ENCODE measurements around the gene GABRB1. TPM values are rescaled to one million over a fixed set of nuclear protein-coding genes. Genes with fewer than 3 reads are reported as not detected.

Gene GABRB1
- total RNA-seq, 2 experiments from 2014 or later: not detected

GRCh38 chr4:47167081-47168035 is 136.0 kb downstream of the GABRB1 start:
- no peaks in the 10 kb centered on the region for H3K36me3 Mint-ChIP-seq
- peaks cover 3% of the 10 kb centered on the region for H3K27me3 Mint-ChIP-seq
- H3K9me3 Mint-ChIP-seq (ENCODE audit: low read depth): no peaks in the 10 kb centered on the region
- CTCF ChIA-PET: no interaction called here
- DNase-seq (no peak), ATAC-seq (no peak)
- H3K4me3 Mint-ChIP-seq: no peak overlapping the region
- no peak overlapping the region for H3K27ac Mint-ChIP-seq
- no peaks in the 10 kb centered on the region for H3K4me1 Mint-ChIP-seq

- DNase-seq (no peak), ATAC-seq (no peak)
- no peaks in the 10 kb centered on the region for H3K4me1 Mint-ChIP-seq
- no peaks in the 10 kb centered on the region for H3K36me3 Mint-ChIP-seq
- H3K9me3 Mint-ChIP-seq (ENCODE audit: low read depth): no peaks in the 10 kb centered on the region
- H3K4me3 Mint-ChIP-seq: no peak overlapping the region
- H3K27ac Mint-ChIP-seq: no peak overlapping the region
- CTCF ChIA-PET: no interaction called here
- H3K27me3 Mint-ChIP-seq: peaks cover 3% of the 10 kb centered on the region
These were observed 152.7 kb downstream of the GABRB1 start for GRCh38 chr4:47184083-47184482.

GRCh38 chr4:47185761-47186160 is 154.4 kb downstream of the GABRB1 start:
- peaks cover 7% of the 10 kb centered on the region for H3K27me3 Mint-ChIP-seq
- H3K27ac Mint-ChIP-seq: no peak overlapping the region
- DNase-seq: no peak
- no peak overlapping the region for H3K4me3 Mint-ChIP-seq
- H3K9me3 Mint-ChIP-seq (ENCODE audit: low read depth): no peaks in the 10 kb centered on the region
- no peaks in the 10 kb centered on the region for H3K4me1 Mint-ChIP-seq
- no peaks in the 10 kb centered on the region for H3K36me3 Mint-ChIP-seq
- no peak for ATAC-seq
- CTCF ChIA-PET: no interaction called here

- Mint-ChIP-seq H3K27me3 (peaks cover 7% of the 10 kb centered on the region), H3K4me3 (no peak overlapping the region), H3K27ac (no peak overlapping the region), H3K4me1 (no peaks in the 10 kb centered on the region), H3K36me3 (no peaks in the 10 kb centered on the region), H3K9me3 (ENCODE audit: low read depth) (no peaks in the 10 kb centered on the region)
- CTCF ChIA-PET: no interaction called here
- ATAC-seq: no peak
- no peak for DNase-seq
These were observed 156.2 kb downstream of the GABRB1 start for GRCh38 chr4:47187608-47188007.

DNA sequence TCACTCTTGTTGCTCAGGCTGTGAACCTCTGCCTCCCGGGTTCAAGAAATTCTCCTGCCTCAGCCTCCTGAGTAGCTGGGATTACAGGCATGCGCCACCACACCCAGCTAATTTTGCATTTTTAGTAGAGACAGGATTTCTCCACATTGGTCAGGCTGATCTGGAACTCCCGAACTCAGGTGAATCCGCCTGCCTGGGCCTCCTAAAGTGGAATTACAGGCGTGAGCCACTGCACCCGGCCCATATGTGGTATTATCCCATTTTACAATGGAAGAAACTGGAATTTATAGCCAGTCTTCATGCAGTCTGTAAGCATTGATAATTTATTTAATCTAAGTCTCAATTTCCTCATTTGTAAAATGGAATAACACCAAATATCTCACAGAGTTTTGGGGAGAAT is 161.8 kb downstream of the GABRB1 start:
- CTCF ChIA-PET: no interaction called here
- H3K27ac Mint-ChIP-seq: no peak overlapping the region
- H3K27me3 Mint-ChIP-seq: peaks cover 7% of the 10 kb centered on the region
- H3K4me3 Mint-ChIP-seq: no peak overlapping the region
- ATAC-seq (no peak), DNase-seq (no peak)
- H3K36me3 Mint-ChIP-seq: no peaks in the 10 kb centered on the region
- no peaks in the 10 kb centered on the region for H3K9me3 Mint-ChIP-seq (ENCODE audit: low read depth)
- H3K4me1 Mint-ChIP-seq: no peaks in the 10 kb centered on the region

DNA sequence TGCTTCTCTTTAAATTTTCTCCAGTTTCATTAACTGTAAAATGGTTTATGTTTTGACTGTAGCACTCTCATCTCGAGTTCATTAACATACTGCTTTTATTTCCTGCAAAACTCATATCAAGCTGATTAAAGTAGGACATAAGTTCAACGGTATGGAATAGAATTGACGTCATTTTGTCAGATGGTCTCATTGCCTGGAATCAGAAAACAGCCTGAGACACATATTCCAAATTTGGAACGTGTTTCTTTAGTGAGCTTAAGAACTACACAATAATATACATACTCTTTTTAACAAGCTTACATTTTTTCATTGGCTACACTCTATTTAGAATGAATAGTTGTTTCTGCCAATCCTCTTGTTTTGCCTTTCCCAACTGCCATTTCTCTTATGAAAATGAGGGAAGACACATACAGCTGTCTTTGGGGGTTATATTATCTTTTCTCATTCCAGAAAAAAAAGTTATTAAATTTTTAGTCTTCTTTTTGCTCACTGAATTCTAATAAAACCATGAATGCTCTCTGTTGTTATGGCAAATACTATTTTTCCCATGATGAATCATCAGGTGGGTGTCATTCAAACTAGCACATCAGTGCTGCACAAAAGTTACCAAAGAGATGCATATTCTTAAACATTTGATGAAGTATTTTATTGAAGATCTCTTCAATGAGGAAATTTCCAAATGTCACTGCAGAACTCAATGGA is 162.8 kb downstream of the GABRB1 start:
- DNase-seq (no peak), ATAC-seq (no peak)
- CTCF ChIA-PET: no interaction called here
- Mint-ChIP-seq H3K9me3 (ENCODE audit: low read depth) (no peaks in the 10 kb centered on the region), H3K27ac (no peak overlapping the region), H3K4me1 (no peaks in the 10 kb centered on the region), H3K4me3 (no peak overlapping the region), H3K27me3 (peaks cover 7% of the 10 kb centered on the region), H3K36me3 (no peaks in the 10 kb centered on the region)

GRCh38 chr4:47195706-47196105 is 164.3 kb downstream of the GABRB1 start:
- peaks cover 2% of the 10 kb centered on the region for H3K27me3 Mint-ChIP-seq

DNA sequence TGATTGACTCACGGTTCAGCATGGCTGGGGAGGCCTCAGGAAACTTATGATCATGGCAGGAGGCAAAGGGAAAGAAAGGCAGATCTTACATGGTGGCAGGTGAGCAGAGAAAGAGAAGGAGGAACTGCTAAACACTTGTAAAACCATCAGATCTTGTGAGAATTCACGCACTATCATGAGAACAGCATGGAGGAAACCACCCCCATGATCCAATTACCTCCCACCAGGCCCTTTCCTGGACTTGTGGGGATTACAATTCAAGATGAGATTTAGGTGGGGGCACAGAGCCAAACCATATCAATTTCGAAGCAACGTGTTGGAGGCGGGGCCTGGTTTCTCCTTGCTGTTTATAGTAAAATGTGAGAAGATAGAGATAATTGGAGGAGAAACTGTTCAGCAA is 167.4 kb downstream of the GABRB1 start:
- CTCF ChIA-PET: no interaction called here
- ATAC-seq: no peak
- no peak for DNase-seq
- no peaks in the 10 kb centered on the region for H3K9me3 Mint-ChIP-seq (ENCODE audit: low read depth)
- H3K27me3 Mint-ChIP-seq: no peaks in the 10 kb centered on the region
- no peaks in the 10 kb centered on the region for H3K36me3 Mint-ChIP-seq
- H3K27ac Mint-ChIP-seq: no peak overlapping the region
- H3K4me1 Mint-ChIP-seq: no peaks in the 10 kb centered on the region
- no peak overlapping the region for H3K4me3 Mint-ChIP-seq

More at GRCh38 chr4:47195706-47196105, 164.3 kb downstream of the GABRB1 start:
- no peak for ATAC-seq
- no peak overlapping the region for H3K4me3 Mint-ChIP-seq
- no peaks in the 10 kb centered on the region for H3K9me3 Mint-ChIP-seq (ENCODE audit: low read depth)
- no peak overlapping the region for H3K27ac Mint-ChIP-seq
- CTCF ChIA-PET: no interaction called here
- no peaks in the 10 kb centered on the region for H3K4me1 Mint-ChIP-seq
- H3K36me3 Mint-ChIP-seq: no peaks in the 10 kb centered on the region
- DNase-seq: no peak

DNA sequence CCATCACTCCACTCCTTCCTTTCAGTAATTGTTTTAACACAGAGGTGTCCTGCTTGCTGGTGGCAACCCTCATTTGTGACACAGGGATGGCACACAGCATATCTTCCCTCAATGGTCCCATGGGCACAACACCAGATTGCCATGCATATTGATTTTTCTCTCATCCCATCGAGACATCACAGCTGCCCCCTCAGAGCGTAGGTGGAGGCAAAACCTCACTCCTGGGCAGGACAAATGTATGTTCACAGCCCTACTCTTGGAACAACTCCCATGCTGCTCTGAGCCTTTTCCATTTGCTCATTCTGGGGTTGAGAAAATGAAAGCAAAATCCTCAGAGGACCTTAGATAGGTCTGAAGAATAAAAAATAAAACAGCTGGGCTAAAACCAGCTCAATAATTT is 172.2 kb downstream of the GABRB1 start:
- H3K27ac Mint-ChIP-seq: no peak overlapping the region
- H3K27me3 Mint-ChIP-seq: peaks cover 4% of the 10 kb centered on the region
- CTCF ChIA-PET: no interaction called here
- H3K9me3 Mint-ChIP-seq (ENCODE audit: low read depth): no peaks in the 10 kb centered on the region
- no peak for ATAC-seq
- no peaks in the 10 kb centered on the region for H3K4me1 Mint-ChIP-seq
- no peak overlapping the region for H3K4me3 Mint-ChIP-seq
- H3K36me3 Mint-ChIP-seq: no peaks in the 10 kb centered on the region
- no peak for DNase-seq

DNA sequence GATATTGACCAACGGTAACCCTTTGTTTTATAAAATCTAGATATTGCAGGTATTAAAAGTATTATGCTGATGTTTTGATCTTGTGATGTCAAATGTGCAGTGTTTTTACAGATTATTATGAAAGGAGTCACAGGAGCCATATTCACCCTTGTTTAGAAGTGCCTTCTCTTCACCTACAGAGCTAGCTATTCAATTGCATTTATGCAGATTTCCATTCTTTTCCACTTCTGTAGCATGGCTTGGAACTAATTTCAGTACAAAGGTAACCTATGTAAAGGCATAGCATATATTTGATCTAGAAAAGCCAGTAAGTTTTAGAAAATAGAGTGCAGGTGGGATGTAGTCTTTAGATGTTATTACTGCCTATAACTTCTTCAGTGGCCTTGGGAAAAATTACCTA is 176.2 kb downstream of the GABRB1 start:
- no peak for DNase-seq
- ATAC-seq: no peak
- Mint-ChIP-seq H3K4me3 (no peak overlapping the region), H3K27ac (no peak overlapping the region), H3K9me3 (ENCODE audit: low read depth) (no peaks in the 10 kb centered on the region), H3K27me3 (peaks cover 4% of the 10 kb centered on the region), H3K36me3 (no peaks in the 10 kb centered on the region), H3K4me1 (no peaks in the 10 kb centered on the region)
- CTCF ChIA-PET: no interaction called here

GRCh38 chr4:47209833-47210232 is 178.5 kb downstream of the GABRB1 start:
- ATAC-seq: no peak
- CTCF ChIA-PET: no interaction called here
- Mint-ChIP-seq H3K27ac (no peak overlapping the region), H3K9me3 (ENCODE audit: low read depth) (no peaks in the 10 kb centered on the region), H3K4me3 (no peak overlapping the region), H3K27me3 (peaks cover under 1% of the 10 kb centered on the region), H3K4me1 (no peaks in the 10 kb centered on the region), H3K36me3 (no peaks in the 10 kb centered on the region)
- DNase-seq: no peak

DNA sequence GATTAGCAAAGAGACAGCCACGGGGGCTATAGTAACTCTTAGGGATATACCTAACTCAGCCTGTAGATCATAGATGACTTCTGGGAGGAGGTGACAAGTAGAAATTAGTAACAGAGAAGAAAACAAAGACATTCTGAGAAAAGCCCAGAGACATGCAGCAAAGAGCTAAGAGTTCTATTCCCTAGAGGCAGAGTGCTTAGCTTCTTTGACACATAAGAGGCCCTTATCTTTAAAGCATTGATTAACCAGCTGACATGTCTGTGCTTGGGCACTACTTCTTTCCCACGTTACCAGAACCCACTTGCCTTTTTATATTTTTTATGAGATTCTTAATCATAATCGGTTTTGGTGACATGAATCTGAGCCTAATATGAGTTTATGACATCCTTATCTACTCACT is 179.5 kb downstream of the GABRB1 start:
- ATAC-seq: no peak
- Mint-ChIP-seq H3K36me3 (no peaks in the 10 kb centered on the region), H3K27me3 (no peaks in the 10 kb centered on the region), H3K4me3 (no peak overlapping the region), H3K27ac (no peak overlapping the region), H3K4me1 (no peaks in the 10 kb centered on the region), H3K9me3 (ENCODE audit: low read depth) (no peaks in the 10 kb centered on the region)
- DNase-seq: no peak
- CTCF ChIA-PET: no interaction called here

- Mint-ChIP-seq H3K27ac (no peak overlapping the region), H3K4me1 (no peaks in the 10 kb centered on the region), H3K36me3 (no peaks in the 10 kb centered on the region), H3K4me3 (no peak overlapping the region), H3K9me3 (ENCODE audit: low read depth) (no peaks in the 10 kb centered on the region), H3K27me3 (peaks cover 3% of the 10 kb centered on the region)
- ATAC-seq (no peak), DNase-seq (no peak)
- CTCF ChIA-PET: no interaction called here
These were observed 181.7 kb downstream of the GABRB1 start for GRCh38 chr4:47213106-47213505.

DNA sequence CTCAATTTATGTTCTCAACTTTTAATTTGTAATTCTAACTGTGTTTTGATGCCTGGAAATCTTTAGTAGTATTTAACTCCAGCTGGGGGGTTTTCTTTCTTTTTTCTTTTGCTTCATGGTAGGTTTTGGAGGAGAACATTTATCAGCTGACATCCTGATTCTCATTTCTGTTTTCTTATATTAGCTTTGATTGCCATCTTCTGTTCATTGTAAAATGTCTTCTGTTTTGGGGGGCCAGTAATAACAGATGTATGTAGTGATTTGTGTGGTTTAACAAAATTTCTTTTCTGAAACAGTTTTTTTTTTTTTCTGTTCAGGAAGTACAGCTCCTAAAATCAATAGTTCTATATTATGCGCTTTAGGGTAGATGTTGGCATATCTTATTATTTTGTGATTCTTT is 182.2 kb downstream of the GABRB1 start:
- no peak for ATAC-seq
- Mint-ChIP-seq H3K27me3 (peaks cover 3% of the 10 kb centered on the region), H3K27ac (no peak overlapping the region), H3K4me3 (no peak overlapping the region), H3K4me1 (no peaks in the 10 kb centered on the region), H3K36me3 (no peaks in the 10 kb centered on the region), H3K9me3 (ENCODE audit: low read depth) (no peaks in the 10 kb centered on the region)
- no peak for DNase-seq
- CTCF ChIA-PET: no interaction called here
